H9 (cell line): ENCODE measurements around the gene TSPAN5. TPM values are rescaled to one million over a fixed set of nuclear protein-coding genes. Genes with fewer than 3 reads are reported as not detected.

Source experiments
- DNase-seq: peaks from one replicate; pipeline ENCODE4 v3.0.0-alpha.2; 2017
- H2AFZ ChIP-seq: one replicate; pipeline ENCODE4 v1.6.1; 2013; ENCODE audit warnings: mild to moderate bottlenecking, low read length, control low read depth, moderate library complexity
- H2AK5ac ChIP-seq: 2 replicates; pipeline ENCODE4 v1.6.1; 2013; ENCODE audit warnings: low read length, control low read depth, mixed read lengths; ENCODE audit not compliant: insufficient read length
- H2BK120ac ChIP-seq: one replicate; pipeline ENCODE4 v1.6.1; 2013; ENCODE audit warnings: low read depth, mild to moderate bottlenecking, low read length, control low read depth, inconsistent platforms; ENCODE audit not compliant: poor library complexity, severe bottlenecking
- H2BK12ac ChIP-seq: 2 replicates; pipeline ENCODE4 v1.6.1; 2013; ENCODE audit warnings: low read length, control low read depth, mixed read lengths, low read depth; ENCODE audit not compliant: insufficient read length
- H2BK15ac ChIP-seq: 2 replicates; pipeline ENCODE4 v1.6.1; 2013; ENCODE audit warnings: low read depth, low read length, control low read depth
- H2BK20ac ChIP-seq: one replicate; pipeline ENCODE4 v1.6.1; 2013; ENCODE audit warnings: low read depth, mild to moderate bottlenecking, low read length, control low read depth, inconsistent platforms; ENCODE audit not compliant: poor library complexity, severe bottlenecking
- H2BK5ac ChIP-seq: 2 replicates; pipeline ENCODE4 v1.6.1; 2013; ENCODE audit warnings: low read length, control low read depth, mixed read lengths; ENCODE audit not compliant: insufficient read length
- H3K14ac ChIP-seq: 2 replicates; pipeline ENCODE4 v1.6.1; 2013; ENCODE audit warnings: low read length, control low read depth; ENCODE audit not compliant: insufficient read depth
- H3K18ac ChIP-seq: 2 replicates; pipeline ENCODE4 v1.6.1; 2013; ENCODE audit warnings: low read depth, mild to moderate bottlenecking, mixed read lengths, low read length, control low read depth; ENCODE audit not compliant: insufficient read length
- H3K23ac ChIP-seq: 2 replicates; pipeline ENCODE4 v1.6.1; 2013; ENCODE audit warnings: low read length, control low read depth, mixed read lengths, low read depth; ENCODE audit not compliant: insufficient read length
- H3K23me2 ChIP-seq: 2 replicates; pipeline ENCODE4 v1.6.1; 2013; ENCODE audit warnings: low read depth, mild to moderate bottlenecking, mixed read lengths, low read length, control low read depth; ENCODE audit not compliant: insufficient read length, poor library complexity, severe bottlenecking
- H3K27ac ChIP-seq: 2 replicates; pipeline ENCODE4 v1.5.1; 2013; ENCODE audit warnings: low read length, control low read depth, mixed read lengths, low read depth; ENCODE audit not compliant: insufficient read length
- H3K27me3 ChIP-seq: 2 replicates; pipeline ENCODE4 v1.6.1; 2013; ENCODE audit warnings: low read length, control low read depth, inconsistent platforms; ENCODE audit not compliant: insufficient read depth
- H3K4ac ChIP-seq: 2 replicates; pipeline ENCODE4 v1.6.1; 2013; ENCODE audit warnings: low read depth, mild to moderate bottlenecking, control low read depth, inconsistent platforms, low read length, moderate library complexity
- H3K4me1 ChIP-seq: 2 replicates; pipeline ENCODE4 v1.6.1; 2013; ENCODE audit warnings: low read length, control low read depth, inconsistent platforms; ENCODE audit not compliant: insufficient read depth
- H3K4me2 ChIP-seq: 2 replicates; pipeline ENCODE4 v1.6.1; 2013; ENCODE audit warnings: low read length, control low read depth, mixed read lengths; ENCODE audit not compliant: insufficient read length, insufficient read depth
- H3K56ac ChIP-seq: 2 replicates; pipeline ENCODE4 v1.6.1; 2013; ENCODE audit warnings: low read depth, mild to moderate bottlenecking, mixed read lengths, low read length, control low read depth; ENCODE audit not compliant: insufficient read length
- H3K79me1 ChIP-seq: 2 replicates; pipeline ENCODE4 v1.6.1; 2013; ENCODE audit warnings: low read depth, mild to moderate bottlenecking, moderate library complexity, low read length, control low read depth, inconsistent platforms; ENCODE audit not compliant: insufficient read depth, poor library complexity, severe bottlenecking
- H3K79me2 ChIP-seq: 2 replicates; pipeline ENCODE4 v1.6.1; 2013; ENCODE audit warnings: low read length, control low read depth, inconsistent platforms; ENCODE audit not compliant: insufficient read depth
- H3K9ac ChIP-seq: 2 replicates; pipeline ENCODE4 v1.6.1; 2013; ENCODE audit warnings: low read length, control low read depth, mixed read lengths; ENCODE audit not compliant: insufficient read length; ENCODE audit errors: extremely low read depth
- H3K9me3 ChIP-seq: one replicate; pipeline ENCODE4 v1.6.1; 2013; ENCODE audit warnings: low read depth, low read length, inconsistent platforms; ENCODE audit not compliant: control insufficient read depth
- H3T11ph ChIP-seq: one replicate; pipeline ENCODE4 v1.6.1; 2013; ENCODE audit warnings: mild to moderate bottlenecking, low read length, control low read depth, inconsistent platforms
- H4K20me1 ChIP-seq: one replicate; pipeline ENCODE4 v1.6.1; 2013; ENCODE audit not compliant: control insufficient read depth, insufficient read length, insufficient read depth
- H4K5ac ChIP-seq: 2 replicates; pipeline ENCODE4 v1.6.1; 2013; ENCODE audit warnings: low read depth, mild to moderate bottlenecking, mixed read lengths, low read length, control low read depth; ENCODE audit not compliant: insufficient read length
- H4K8ac ChIP-seq: replicated peaks from 2 replicates; pipeline ENCODE4 v1.6.1; 2013; ENCODE audit warnings: low read length, control low read depth, mixed read lengths, low read depth; ENCODE audit not compliant: insufficient read length
- H4K91ac ChIP-seq: 2 replicates; pipeline ENCODE4 v1.6.1; 2013; ENCODE audit warnings: low read depth, mild to moderate bottlenecking, moderate library complexity, mixed read lengths, low read length, control low read depth; ENCODE audit not compliant: insufficient read length
- H3K27ac Mint-ChIP-seq, 3 experiments: 2 replicates in 2 of 3; 3 replicates in 1 of 3; pipeline ENCODE4 v1.8.0; 2020 to 2021; ENCODE audit warnings: mixed read lengths in 3 of 3, mild to moderate bottlenecking in 1 of 3, moderate library complexity in 1 of 3
- H3K27me3 Mint-ChIP-seq: 2 replicates; pipeline ENCODE4 v1.8.0; 2021; ENCODE audit warnings: low read depth, mild to moderate bottlenecking, moderate library complexity, mixed read lengths
- H3K36me3 Mint-ChIP-seq, 3 experiments: 2 replicates in 2 of 3; 3 replicates in 1 of 3; pipeline ENCODE4 v1.8.0; 2020 to 2021; ENCODE audit warnings: low read depth in 3 of 3, mixed read lengths in 3 of 3; ENCODE audit not compliant: insufficient read depth in 1 of 3
- H3K4me1 Mint-ChIP-seq, 2 experiments: 2 replicates each; pipeline ENCODE4 v1.8.0; 2020; ENCODE audit warnings: mixed read lengths in 2 of 2
- H3K4me3 Mint-ChIP-seq, 2 experiments: 2 replicates in 1 of 2; 3 replicates in 1 of 2; pipeline ENCODE4 v1.8.0; 2020 to 2021; ENCODE audit warnings: mild to moderate bottlenecking in 2 of 2, mixed read lengths in 2 of 2, moderate library complexity in 1 of 2
- H3K9me3 Mint-ChIP-seq, 2 experiments: 2 replicates in 1 of 2; 3 replicates in 1 of 2; pipeline ENCODE4 v1.8.0; 2020; ENCODE audit warnings: mild to moderate bottlenecking in 2 of 2, mixed read lengths in 2 of 2, moderate library complexity in 1 of 2
- CTCF ChIP-seq: fragments of 200-600 bp; sonication (generic); conservative IDR thresholded peaks from 3 replicates; pipeline ENCODE4 v1.8.0; 2021; ENCODE audit warnings: antibody characterized with exemption, mild to moderate bottlenecking
- WGBS: extraction: QIAGEN DNeasy Blood & Tissue Kit; methylation state at CpG from one replicate; pipeline ENCODE4 v1.1.7; 2013; ENCODE audit warnings: missing lambda C conversion rate, low lambda C conversion rate, mixed read lengths; ENCODE audit not compliant: insufficient read length; ENCODE audit errors: extremely low coverage; 5-methylcytosine and 5-hydroxymethylcytosine counted together
- total RNA-seq: library from RNA; stranded (reverse); gene quantifications from 2 replicates; pipeline ENCODE4 v1.2.1, GENCODE V29; 2021

Gene TSPAN5
- total RNA-seq, 1 experiment from 2014 or later = 7.0 TPM

- H3K27ac ChIP-seq = no peak overlapping the region
Measured at GRCh38 chr4:98467627-98468072, 190.8 kb downstream of the TSPAN5 start.

More at GRCh38 chr4:98467627-98468072, 190.8 kb downstream of the TSPAN5 start:
- no peaks in the 10 kb centered on the region for H4K20me1 ChIP-seq
- H3K9me3 Mint-ChIP-seq = no peaks in the 10 kb centered on the region
- no peaks in the 10 kb centered on the region for H3K79me2 ChIP-seq
- H3K4me2 ChIP-seq = peak overlapping the region; percentile 57
- H3K23me2 ChIP-seq = no peaks in the 10 kb centered on the region
- no peak overlapping the region for H3T11ph ChIP-seq
- H3K18ac ChIP-seq = no peak overlapping the region
- WGBS = no CpG with 5 or more reads among the region's 20 CpGs
- no peak overlapping the region for H2BK12ac ChIP-seq
- TF ChIP-seq CTCF = peak; percentile 86
- no peak overlapping the region for H4K5ac ChIP-seq
- peak; percentile 87 for DNase-seq
- H3K4me3 Mint-ChIP-seq = peak overlapping the region; percentile 62 to 74
- no peak overlapping the region for H2AFZ ChIP-seq
- no peak overlapping the region for H2BK20ac ChIP-seq
- H3K56ac ChIP-seq = no peak overlapping the region
- H3K27me3 ChIP-seq = no peaks in the 10 kb centered on the region
- H3K23ac ChIP-seq = no peak overlapping the region
- no peak overlapping the region for H3K4ac ChIP-seq
- no peak overlapping the region for H2BK120ac ChIP-seq
- H4K8ac ChIP-seq = no peak overlapping the region
- no peaks in the 10 kb centered on the region; the same call in none of the 2 replicates for H3K27me3 Mint-ChIP-seq
- no peak overlapping the region for H3K14ac ChIP-seq
- no peak overlapping the region for H3K9ac ChIP-seq
- no peaks in the 10 kb centered on the region for H3K9me3 ChIP-seq
- H3K36me3 Mint-ChIP-seq = peaks cover 4 to 11% (median 6%) of the 10 kb centered on the region in 3 experiments; a peak in 4 of 7 replicates
- H2AK5ac ChIP-seq = no peak overlapping the region
- no peaks in the 10 kb centered on the region; the same call in 1 of the 2 replicates for H3K4me1 ChIP-seq
- no peaks in the 10 kb centered on the region for H3K79me1 ChIP-seq
- H2BK15ac ChIP-seq = no peak overlapping the region
- H2BK5ac ChIP-seq = no peak overlapping the region
- H3K27ac Mint-ChIP-seq = peak overlapping the region in 1 of 3 experiments; percentile 76; a peak in 2 of 7 replicates
- peaks cover 4 to 9% of the 10 kb centered on the region in 2 experiments; a peak in 3 of 4 replicates for H3K4me1 Mint-ChIP-seq
- H4K91ac ChIP-seq = no peak overlapping the region
